Brain microvascular endothelial cell (primary cell): ENCODE data around the gene RDH8.

Experiments used
- DNase-seq: peaks from one replicate; pipeline ENCODE4 v3.0.0-alpha.2; 2020
- H3K27ac ChIP-seq: fragments of 250-450 bp; sonication (Bioruptor Pico); 2 replicates; pipeline ENCODE4 v1.5.1; 2020; ENCODE audit warnings: mild to moderate bottlenecking, moderate library complexity
- H3K27me3 ChIP-seq: fragments of 250-450 bp; sonication (Bioruptor Pico); replicated peaks from 2 replicates; pipeline ENCODE4 v1.5.1; 2020; ENCODE audit warnings: mild to moderate bottlenecking
- H3K36me3 ChIP-seq: fragments of 250-450 bp; sonication (Bioruptor Pico); replicated peaks from 2 replicates; pipeline ENCODE4 v1.5.1; 2020; ENCODE audit warnings: mild to moderate bottlenecking
- H3K4me3 ChIP-seq: 2 replicates; pipeline ENCODE4 v1.5.1; 2011; ENCODE audit warnings: low read depth, mild to moderate bottlenecking, control low read depth, low read length, moderate library complexity
- CTCF ChIP-seq: IDR thresholded peaks from 2 replicates; pipeline ENCODE4 v1.5.1; 2011; ENCODE audit warnings: low read depth, mild to moderate bottlenecking, moderate library complexity, low read length, control low read depth, inconsistent platforms; ENCODE audit errors: missing control alignments
- in situ Hi-C: cut with HindIII; loops from 2 replicates; pipeline ENCODE4 v1.10.0; 2017; ENCODE audit warnings: low sequenced_read_pairs, low pct_ligation_motif_present

Gene RDH8

GRCh38 chr19:9989504-9989903 is 23.8 kb upstream of the RDH8 start:
- H3K4me3 ChIP-seq, result no peak overlapping the region
- no peaks in the 10 kb centered on the region for H3K36me3 ChIP-seq
- H3K27me3 ChIP-seq, result no peaks in the 10 kb centered on the region
- in situ Hi-C loops, result no loop called here
- no peak for DNase-seq
- no peak overlapping the region for H3K27ac ChIP-seq
- no peak for TF ChIP-seq CTCF

- in situ Hi-C loops, result no loop called here
- Histone ChIP-seq H3K36me3 (no peaks in the 10 kb centered on the region), H3K27ac (no peak overlapping the region), H3K27me3 (no peaks in the 10 kb centered on the region), H3K4me3 (no peak overlapping the region)
- no peak for TF ChIP-seq CTCF
- no peak for DNase-seq
Observed at GRCh38 chr19:9991425-9992191, 21.7 kb upstream of the RDH8 start.

GRCh38 chr19:9995084-9995483 is 18.2 kb upstream of the RDH8 start:
- Histone ChIP-seq H3K4me3 (no peak overlapping the region), H3K27me3 (no peaks in the 10 kb centered on the region), H3K27ac (no peak overlapping the region), H3K36me3 (no peaks in the 10 kb centered on the region)
- DNase-seq, result no peak
- TF ChIP-seq CTCF, result no peak
- in situ Hi-C loops, result no loop called here

- in situ Hi-C loops, result no loop called here
- no peaks in the 10 kb centered on the region for H3K36me3 ChIP-seq
- no peak overlapping the region for H3K4me3 ChIP-seq
- H3K27ac ChIP-seq, result no peak overlapping the region
- no peak for TF ChIP-seq CTCF
- H3K27me3 ChIP-seq, result no peaks in the 10 kb centered on the region
- DNase-seq, result no peak
Observed at GRCh38 chr19:9995999-9996398, 17.3 kb upstream of the RDH8 start.

GRCh38 chr19:9996541-9996940 is 16.7 kb upstream of the RDH8 start:
- no peak for DNase-seq
- H3K27me3 ChIP-seq, result no peaks in the 10 kb centered on the region
- H3K27ac ChIP-seq, result no peak overlapping the region
- no peak overlapping the region for H3K4me3 ChIP-seq
- H3K36me3 ChIP-seq, result no peaks in the 10 kb centered on the region
- in situ Hi-C loops, result no loop called here
- no peak for TF ChIP-seq CTCF
